Neuronal stem cell (in vitro differentiated cells): Measurements from ENCODE around the gene PRDM11.

Source experiments
- DNase-seq: peaks from one replicate; pipeline ENCODE4 v3.0.0-alpha.2; 2013; ENCODE audit warnings: low spot score
- H2AFZ ChIP-seq: one replicate; pipeline ENCODE4 v1.6.1; 2013; ENCODE audit warnings: mild to moderate bottlenecking, low read length, inconsistent platforms
- H2AK5ac ChIP-seq: 2 replicates; pipeline ENCODE4 v1.6.1; 2013; ENCODE audit warnings: low read depth, mild to moderate bottlenecking, inconsistent platforms, low read length, moderate library complexity, mixed read lengths
- H2BK120ac ChIP-seq: 2 replicates; pipeline ENCODE4 v1.6.1; 2013; ENCODE audit warnings: low read depth, mild to moderate bottlenecking, inconsistent platforms, low read length, moderate library complexity, mixed read lengths
- H2BK12ac ChIP-seq: one replicate; pipeline ENCODE4 v1.6.1; 2013; ENCODE audit warnings: low read length, inconsistent platforms
- H2BK15ac ChIP-seq: 2 replicates; pipeline ENCODE4 v1.6.1; 2013; ENCODE audit warnings: mild to moderate bottlenecking, low read length, inconsistent platforms, mixed read lengths
- H2BK5ac ChIP-seq: one replicate; pipeline ENCODE4 v1.6.1; 2013; ENCODE audit warnings: inconsistent platforms, mild to moderate bottlenecking, low read length, moderate library complexity
- H3K14ac ChIP-seq: one replicate; pipeline ENCODE4 v1.6.1; 2013; ENCODE audit warnings: low read length, inconsistent platforms
- H3K18ac ChIP-seq: 2 replicates; pipeline ENCODE4 v1.6.1; 2013; ENCODE audit warnings: low read length, inconsistent platforms
- H3K23ac ChIP-seq: 2 replicates; pipeline ENCODE4 v1.6.1; 2013; ENCODE audit warnings: low read depth, mild to moderate bottlenecking, mixed read lengths, low read length, inconsistent platforms; ENCODE audit not compliant: poor library complexity
- H3K27ac ChIP-seq: replicated peaks from 3 replicates; pipeline ENCODE4 v1.5.1; 2013; ENCODE audit warnings: low read length, inconsistent platforms
- H3K27me3 ChIP-seq, 3 experiments: 2 replicates each; pipeline ENCODE4 v1.6.1; 2013; ENCODE audit warnings: low read length in 3 of 3, mild to moderate bottlenecking in 2 of 3, inconsistent platforms in 1 of 3, low read depth in 1 of 3, mixed read lengths in 1 of 3, moderate library complexity in 1 of 3; ENCODE audit not compliant: control insufficient read depth in 3 of 3, insufficient read depth in 3 of 3
- H3K36me3 ChIP-seq, 2 donors: replicated peaks in 1 of 2; 2 replicates each; pipeline ENCODE4 v1.6.1; 2013; ENCODE audit warnings: low read length in 2 of 2; ENCODE audit not compliant: control insufficient read depth in 2 of 2, insufficient read depth in 2 of 2
- H3K4ac ChIP-seq: 2 replicates; pipeline ENCODE4 v1.6.1; 2013; ENCODE audit warnings: inconsistent platforms, mild to moderate bottlenecking, low read length, moderate library complexity
- H3K4me1 ChIP-seq, 2 donors: 1 replicate in 1 of 2; 2 replicates in 1 of 2; pipeline ENCODE4 v1.6.1; 2013; ENCODE audit warnings: low read length in 2 of 2, low read depth in 1 of 2; ENCODE audit not compliant: control insufficient read depth in 2 of 2, insufficient read depth in 1 of 2
- H3K4me2 ChIP-seq: one replicate; pipeline ENCODE4 v1.6.1; 2013; ENCODE audit warnings: mild to moderate bottlenecking, low read length, inconsistent platforms; ENCODE audit not compliant: insufficient read depth, poor library complexity, severe bottlenecking
- H3K4me3 ChIP-seq, 2 donors: 2 replicates each; pipeline ENCODE4 v1.5.1; 2013; ENCODE audit warnings: low read length in 2 of 2, mild to moderate bottlenecking in 2 of 2, inconsistent platforms in 1 of 2, moderate library complexity in 1 of 2
- H3K79me1 ChIP-seq: one replicate; pipeline ENCODE4 v1.6.1; 2013; ENCODE audit warnings: low read depth, mild to moderate bottlenecking, inconsistent platforms, low read length, moderate library complexity
- H3K9ac ChIP-seq: one replicate; pipeline ENCODE4 v1.6.1; 2013; ENCODE audit warnings: mild to moderate bottlenecking, low read depth, low read length, inconsistent platforms; ENCODE audit not compliant: poor library complexity
- H3K9me3 ChIP-seq, 2 donors: replicated peaks in 1 of 2; 2 replicates each; pipeline versions ENCODE3 to v1.6.1; 2013; ENCODE audit warnings: low read length in 2 of 2, mild to moderate bottlenecking in 2 of 2, inconsistent platforms in 1 of 2, low read depth in 1 of 2, mixed read lengths in 1 of 2, moderate library complexity in 1 of 2; ENCODE audit not compliant: control insufficient read depth in 2 of 2, insufficient read depth in 1 of 2
- H4K8ac ChIP-seq: one replicate; pipeline ENCODE4 v1.6.1; 2013; ENCODE audit warnings: low read depth, mild to moderate bottlenecking, inconsistent platforms, low read length, moderate library complexity
- H4K91ac ChIP-seq: one replicate; pipeline ENCODE4 v1.6.1; 2013; ENCODE audit warnings: low read length, low read depth, mild to moderate bottlenecking, inconsistent platforms; ENCODE audit not compliant: poor library complexity
- WGBS, 2 donors: extraction: QIAGEN DNeasy Blood & Tissue Kit; methylation state at CpG; one replicate each; pipeline ENCODE4 v1.1.7; 2013; ENCODE audit warnings: missing lambda C conversion rate in 2 of 2, mixed read lengths in 1 of 2; ENCODE audit not compliant: insufficient read length in 2 of 2, insufficient replicate concordance in 1 of 2; ENCODE audit errors: extremely low coverage in 2 of 2; 5-methylcytosine and 5-hydroxymethylcytosine counted together

PRDM11 gene

GRCh38 chr11:45161252-45162063 is 15.0 kb downstream of the PRDM11 start:
- H3K4me3 ChIP-seq: no peak overlapping the region
- H4K8ac ChIP-seq: no peak overlapping the region
- H2BK120ac ChIP-seq: no peak overlapping the region
- no peak for DNase-seq
- H2BK12ac ChIP-seq: no peak overlapping the region
- peak overlapping the region; percentile 24 for H3K9ac ChIP-seq
- no peak overlapping the region for H2BK5ac ChIP-seq
- no peak overlapping the region for H2AFZ ChIP-seq
- peaks cover 9 to 13% of the 10 kb centered on the region in 2 donors for H3K4me1 ChIP-seq
- H3K27me3 ChIP-seq: no peaks in the 10 kb centered on the region
- no peak overlapping the region for H4K91ac ChIP-seq
- no peak overlapping the region for H2AK5ac ChIP-seq
- no peaks in the 10 kb centered on the region for H3K36me3 ChIP-seq
- H3K23ac ChIP-seq: no peak overlapping the region
- no peak overlapping the region for H3K27ac ChIP-seq
- H2BK15ac ChIP-seq: peak overlapping the region; percentile 8
- WGBS, 2 donors: no CpG with 5 or more reads among the region's 23 CpGs
- H3K4me2 ChIP-seq: no peak overlapping the region
- H3K9me3 ChIP-seq: no peaks in the 10 kb centered on the region
- H3K14ac ChIP-seq: no peak overlapping the region
- no peak overlapping the region for H3K4ac ChIP-seq
- peaks cover 11% of the 10 kb centered on the region for H3K79me1 ChIP-seq
- H3K18ac ChIP-seq: peak overlapping the region; percentile 39

DNA sequence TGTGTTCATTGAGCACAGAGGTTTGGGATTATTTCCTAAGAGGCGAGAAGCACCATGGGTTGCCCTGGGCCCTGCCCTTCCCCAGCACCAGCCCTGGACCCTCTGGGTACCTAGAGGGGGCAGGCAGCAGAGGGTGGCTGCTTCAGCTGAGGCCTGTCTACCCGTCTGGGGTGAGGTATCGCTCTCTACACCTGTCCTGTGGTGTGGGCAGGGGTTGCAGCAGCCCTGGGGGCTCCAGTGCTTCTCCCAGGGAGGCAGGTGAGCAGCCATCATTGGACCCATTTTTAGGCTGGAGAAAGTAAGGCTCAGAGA is 15.6 kb downstream of the PRDM11 start:
- H3K23ac ChIP-seq: no peak overlapping the region
- no peak overlapping the region for H2AFZ ChIP-seq
- H2BK15ac ChIP-seq: peak overlapping the region; percentile 8
- H3K4me2 ChIP-seq: no peak overlapping the region
- no peak overlapping the region for H2BK12ac ChIP-seq
- no peak overlapping the region for H3K4me3 ChIP-seq
- H3K4me1 ChIP-seq: peaks cover 9 to 13% of the 10 kb centered on the region in 2 donors
- peak overlapping the region; percentile 39 for H3K18ac ChIP-seq
- H3K9me3 ChIP-seq: no peaks in the 10 kb centered on the region
- no peak overlapping the region for H2BK5ac ChIP-seq
- no peaks in the 10 kb centered on the region for H3K36me3 ChIP-seq
- no peaks in the 10 kb centered on the region for H3K27me3 ChIP-seq
- no peak overlapping the region for H2BK120ac ChIP-seq
- no peak overlapping the region for H3K14ac ChIP-seq
- H3K27ac ChIP-seq: no peak overlapping the region
- H3K4ac ChIP-seq: no peak overlapping the region
- no peak overlapping the region for H4K91ac ChIP-seq
- no CpG with 5 or more reads among the region's 3 CpGs for WGBS, 2 donors
- peaks cover 11% of the 10 kb centered on the region for H3K79me1 ChIP-seq
- no peak overlapping the region for H2AK5ac ChIP-seq
- no peak overlapping the region for H3K9ac ChIP-seq
- DNase-seq: no peak
- no peak overlapping the region for H4K8ac ChIP-seq

DNA sequence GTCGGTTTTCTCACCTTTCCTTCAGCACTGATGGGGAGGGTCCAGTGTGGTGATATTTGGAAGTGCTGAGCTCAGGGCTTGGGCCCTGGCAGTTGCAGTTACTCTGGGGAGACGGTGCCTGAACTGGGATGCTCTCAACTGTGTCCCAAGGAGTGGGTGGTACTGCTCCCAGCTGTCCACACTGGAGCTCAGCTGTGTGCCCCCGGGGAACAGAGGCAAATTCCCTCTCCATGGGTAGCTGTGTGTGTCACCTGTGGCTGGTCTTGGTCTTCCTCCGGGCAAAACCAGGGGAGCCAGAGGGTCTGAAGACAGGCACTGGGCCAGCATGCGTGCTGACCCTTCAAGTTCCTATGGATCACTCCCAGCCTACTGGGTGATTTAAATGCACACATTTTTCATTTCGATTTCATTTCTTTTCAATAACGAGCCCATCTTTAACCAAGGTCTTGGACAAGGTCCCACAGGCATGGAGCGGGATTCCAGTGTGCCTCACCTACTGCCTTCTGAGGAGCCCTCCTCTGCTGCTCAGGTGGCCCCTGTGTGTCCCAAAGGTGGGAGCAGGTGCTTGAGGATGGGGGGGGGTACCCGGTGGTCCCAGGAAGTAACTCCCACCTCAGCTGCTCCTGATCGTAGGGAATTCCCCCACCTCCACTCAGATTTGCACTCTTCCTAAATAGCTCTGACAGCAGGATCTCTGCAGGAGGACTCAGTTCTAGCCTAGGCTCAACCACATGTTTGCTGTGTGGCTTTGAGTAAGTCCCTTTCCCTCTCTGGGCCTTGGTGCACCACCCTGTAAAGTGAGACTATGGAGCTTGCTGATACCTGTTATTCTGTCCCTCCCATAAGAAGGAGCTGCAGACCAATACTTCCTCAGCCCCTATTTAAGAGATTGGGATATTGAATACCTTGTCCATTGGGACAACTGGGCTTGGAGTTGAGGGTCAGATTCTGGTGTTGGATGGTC is 16.8 kb downstream of the PRDM11 start:
- Histone ChIP-seq H2BK120ac (no peak overlapping the region), H3K27ac (no peak overlapping the region), H2AK5ac (no peak overlapping the region), H3K4me1 (peaks cover 5 to 7% of the 10 kb centered on the region in 2 donors), H4K8ac (no peak overlapping the region), H3K9me3 (no peaks in the 10 kb centered on the region), H2BK15ac (no peak overlapping the region), H3K79me1 (peaks cover 8% of the 10 kb centered on the region), H3K4me3 (no peak overlapping the region), H4K91ac (no peak overlapping the region), H3K36me3 (no peaks in the 10 kb centered on the region), H3K9ac (peak overlapping the region; percentile 73), H3K23ac (no peak overlapping the region), H3K4me2 (no peak overlapping the region), H2BK12ac (no peak overlapping the region), H3K27me3 (no peaks in the 10 kb centered on the region), H2BK5ac (no peak overlapping the region), H3K4ac (no peak overlapping the region), H2AFZ (no peak overlapping the region), H3K14ac (peak overlapping the region; percentile 66), H3K18ac (no peak overlapping the region)
- no CpG with 5 or more reads among the region's 10 CpGs for WGBS, 2 donors
- DNase-seq: no peak
